H1 (cell line): ENCODE measurements around the gene RAB5B. TPM values are rescaled to one million over a fixed set of nuclear protein-coding genes. Genes with fewer than 3 reads are reported as not detected.

Source experiments
- CTCF ChIA-PET: fragments of 300-600 bp; sonication (Branson Sonifier 250); formaldehyde crosslinking; loops from one replicate; lab custom pipeline; 2021; ENCODE audit not compliant: partially characterized antibody; lab: Charles Lee
- POLR2A ChIA-PET: fragments of 300-600 bp; sonication (Branson Sonifier 250); formaldehyde crosslinking; loops from one replicate; lab custom pipeline; 2021; ENCODE audit warnings: inconsistent platforms; ENCODE audit not compliant: partially characterized antibody; lab: Charles Lee
- DNase-seq, 2 experiments: peaks; one replicate each; pipeline versions ENCODE4 v3.0.0 to v3.0.0-alpha.2; 2010 to 2022; ENCODE audit warnings: low spot score in 2 of 2, low read depth in 1 of 2, mixed read lengths in 1 of 2
- FAIRE-seq: peaks from 2 replicates; lab custom pipeline; 2011; peaks lifted over from hg19 to GRCh38; lab: Jason Lieb, UNC
- H2AFZ ChIP-seq: 2 replicates; pipeline ENCODE4 v1.8.1; 2012; ENCODE audit warnings: low read length, inconsistent platforms
- H2AK5ac ChIP-seq: 2 replicates; pipeline ENCODE4 v1.6.1; 2013; ENCODE audit warnings: low read depth, low read length
- H2BK120ac ChIP-seq: replicated peaks from 2 replicates; pipeline ENCODE3; 2013; ENCODE audit warnings: low read depth, low read length, inconsistent platforms
- H2BK12ac ChIP-seq: 2 replicates; pipeline ENCODE4 v1.6.1; 2013; ENCODE audit warnings: low read depth, low read length
- H2BK15ac ChIP-seq: 2 replicates; pipeline ENCODE4 v1.6.1; 2013; ENCODE audit warnings: low read length
- H2BK20ac ChIP-seq: 2 replicates; pipeline ENCODE4 v1.6.1; 2013; ENCODE audit warnings: low read length
- H2BK5ac ChIP-seq: 2 replicates; pipeline ENCODE4 v1.6.1; 2013; ENCODE audit warnings: low read depth, low read length
- H3K14ac ChIP-seq: 2 replicates; pipeline ENCODE4 v1.6.1; 2013; ENCODE audit warnings: inconsistent platforms; ENCODE audit not compliant: insufficient read length
- H3K18ac ChIP-seq: 2 replicates; pipeline ENCODE4 v1.6.1; 2013; ENCODE audit warnings: low read length; ENCODE audit errors: extremely low read depth
- H3K23ac ChIP-seq: 2 replicates; pipeline ENCODE4 v1.6.1; 2013; ENCODE audit warnings: inconsistent platforms; ENCODE audit not compliant: insufficient read length
- H3K23me2 ChIP-seq: 2 replicates; pipeline ENCODE4 v1.6.1; 2013; ENCODE audit warnings: low read depth, low read length
- H3K27ac ChIP-seq: 2 replicates; pipeline ENCODE4 v1.6.1; 2011; ENCODE audit warnings: low read depth, low read length, inconsistent platforms
- H3K27me3 ChIP-seq, 4 experiments: replicated peaks in 1 of 4; 1 replicate in 1 of 4; 2 replicates in 3 of 4; pipeline versions ENCODE4 v1.6.1 to v1.8.1; 2011 to 2013; ENCODE audit warnings: low read length in 3 of 4, mild to moderate bottlenecking in 3 of 4, inconsistent platforms in 2 of 4, mixed read lengths in 2 of 4, moderate library complexity in 1 of 4; ENCODE audit not compliant: control insufficient read depth in 3 of 4, insufficient read depth in 3 of 4; ENCODE audit errors: extremely low read depth in 1 of 4
- H3K36me3 ChIP-seq, 4 experiments: 2 replicates each; pipeline versions ENCODE4 v1.6.1 to v1.8.1; 2011 to 2013; ENCODE audit warnings: mild to moderate bottlenecking in 4 of 4, low read length in 3 of 4, moderate library complexity in 2 of 4, control low read depth in 1 of 4, inconsistent platforms in 1 of 4; ENCODE audit not compliant: insufficient read depth in 4 of 4, control insufficient read depth in 2 of 4
- H3K4ac ChIP-seq: replicated peaks from 2 replicates; pipeline ENCODE3; 2013; ENCODE audit warnings: low read length, low read depth, mixed read lengths, inconsistent platforms; ENCODE audit not compliant: insufficient read length
- H3K4me1 ChIP-seq, 4 experiments: replicated peaks in 1 of 4; 1 replicate in 1 of 4; 2 replicates in 3 of 4; pipeline versions ENCODE4 v1.6.1 to v1.8.1; 2011 to 2013; ENCODE audit warnings: low read length in 3 of 4, inconsistent platforms in 2 of 4, mixed read lengths in 1 of 4; ENCODE audit not compliant: insufficient read depth in 4 of 4, control insufficient read depth in 3 of 4
- H3K4me2 ChIP-seq, 2 experiments: 2 replicates each; pipeline versions ENCODE4 v1.6.1 to v1.8.1; 2011 to 2013; ENCODE audit warnings: low read depth in 2 of 2, low read length in 2 of 2, control low read depth in 1 of 2, inconsistent platforms in 1 of 2, mild to moderate bottlenecking in 1 of 2; ENCODE audit not compliant: insufficient read depth in 1 of 2
- H3K4me3 ChIP-seq, 4 experiments: fragments of 200-600, 300-600 bp in 1 of 4; sonication (generic), shearing (Covaris generic), sonication (Bioruptor Twin) in 1 of 4; 2 replicates each; pipeline versions ENCODE4 v1.5.1 to v1.8.1; 2011 to 2016; ENCODE audit warnings: low read length in 4 of 4, low read depth in 3 of 4, control low read depth in 2 of 4, inconsistent platforms in 2 of 4, mild to moderate bottlenecking in 2 of 4, mixed read lengths in 1 of 4, moderate library complexity in 1 of 4; ENCODE audit not compliant: insufficient read depth in 2 of 4; ENCODE audit errors: extremely low read depth in 1 of 4
- H3K56ac ChIP-seq: replicated peaks from 2 replicates; pipeline ENCODE3; 2013; ENCODE audit warnings: low read depth, mild to moderate bottlenecking, mixed read lengths, low read length, inconsistent platforms; ENCODE audit not compliant: insufficient read length
- H3K79me1 ChIP-seq: 2 replicates; pipeline ENCODE4 v1.6.1; 2013; ENCODE audit warnings: low read depth, low read length, control low read depth
- H3K79me2 ChIP-seq, 2 experiments: 2 replicates each; pipeline versions ENCODE4 v1.6.1 to v1.8.1; 2012 to 2013; ENCODE audit warnings: low read length in 2 of 2, mild to moderate bottlenecking in 2 of 2, inconsistent platforms in 1 of 2; ENCODE audit not compliant: insufficient read depth in 2 of 2, control insufficient read depth in 1 of 2
- H3K9ac ChIP-seq, 4 experiments: replicated peaks in 1 of 4; 1 replicate in 1 of 4; 2 replicates in 3 of 4; pipeline versions ENCODE4 v1.6.1 to v1.8.1; 2011 to 2013; ENCODE audit warnings: low read depth in 3 of 4, low read length in 3 of 4, control low read depth in 2 of 4, mild to moderate bottlenecking in 2 of 4, moderate library complexity in 2 of 4, inconsistent platforms in 1 of 4; ENCODE audit errors: extremely low read depth in 1 of 4
- H3K9me3 ChIP-seq, 2 experiments: 2 replicates each; pipeline versions ENCODE4 v1.6.1 to v1.8.1; 2012 to 2013; ENCODE audit warnings: mild to moderate bottlenecking in 2 of 2, moderate library complexity in 2 of 2, control low read depth in 1 of 2, inconsistent platforms in 1 of 2, low read depth in 1 of 2, low read length in 1 of 2, mixed read lengths in 1 of 2; ENCODE audit not compliant: insufficient read depth in 2 of 2
- H4K20me1 ChIP-seq, 2 experiments: replicated peaks in 1 of 2; 2 replicates each; pipeline versions ENCODE3 to v1.8.1; 2011 to 2013; ENCODE audit warnings: inconsistent platforms in 2 of 2, low read length in 2 of 2, mild to moderate bottlenecking in 1 of 2; ENCODE audit not compliant: insufficient read depth in 2 of 2, control insufficient read depth in 1 of 2
- H4K5ac ChIP-seq: 2 replicates; pipeline ENCODE4 v1.6.1; 2013; ENCODE audit warnings: low read length, low read depth, mixed read lengths, inconsistent platforms; ENCODE audit not compliant: insufficient read length
- H4K8ac ChIP-seq: 2 replicates; pipeline ENCODE4 v1.8.0; 2013; ENCODE audit warnings: mild to moderate bottlenecking, moderate library complexity, low read length, inconsistent platforms; ENCODE audit not compliant: insufficient read depth; ENCODE audit errors: extremely low read depth
- H4K91ac ChIP-seq: replicated peaks from 2 replicates; pipeline ENCODE3; 2013; ENCODE audit warnings: low read length, mixed read lengths, inconsistent platforms; ENCODE audit not compliant: insufficient read length
- EGR1 ChIP-seq: IDR thresholded peaks from 2 replicates; pipeline ENCODE4 v1.6.1; 2011; ENCODE audit warnings: low read depth, low read length, borderline replicate concordance
- KDM1A ChIP-seq: fragments of 200-600, 300-600 bp; sonication (generic); IDR thresholded peaks from 2 replicates; pipeline ENCODE4 v1.7.1; 2016; ENCODE audit warnings: mild to moderate bottlenecking, low read length, borderline replicate concordance
- NRF1 ChIP-seq: IDR thresholded peaks from 2 replicates; pipeline ENCODE4 v1.6.1; 2011; ENCODE audit warnings: mild to moderate bottlenecking, low read depth, low read length, improper control_type of control experiment
- POLR2AphosphoS5 ChIP-seq: IDR thresholded peaks from 2 replicates; pipeline ENCODE4 v1.6.1; 2011; ENCODE audit warnings: low read depth, low read length
- RNF2 ChIP-seq: fragments of 200-900, 300-1000 bp; sonication (generic); IDR thresholded peaks from 2 replicates; pipeline ENCODE4 v1.7.1; 2016; ENCODE audit warnings: borderline replicate concordance, low read depth, mild to moderate bottlenecking, antibody characterized with exemption, low read length; ENCODE audit not compliant: poor library complexity, severe bottlenecking; ENCODE audit errors: missing control alignments
- WGBS, 2 experiments: shearing (Covaris generic) in 1 of 2; methylation state at CpG; one replicate each; pipeline versions ENCODE4 v1.1.6 to v1.1.7; 2013 to 2015; ENCODE audit warnings: low lambda C conversion rate in 2 of 2, mixed read lengths in 2 of 2, inconsistent platforms in 1 of 2, low coverage in 1 of 2, missing lambda C conversion rate in 1 of 2; ENCODE audit not compliant: insufficient replicate concordance in 2 of 2, insufficient coverage in 1 of 2, insufficient read length in 1 of 2; ENCODE audit errors: extremely low coverage in 1 of 2, missing lambda C conversion rate in 1 of 2; 5-methylcytosine and 5-hydroxymethylcytosine counted together
- polyA plus RNA-seq, 7 experiments: library from polyadenylated mRNA; depleted of rRNA in 3 of 7; stranded (reverse) in 5 of 7; unstranded in 2 of 7; fragments of >200 nt in 5 of 7; fragments of 200-250 nt in 2 of 7; gene quantifications; 1 replicate in 5 of 7; 2 replicates in 1 of 7; 4 replicates in 1 of 7; pipeline versions ENCODE4 v1.2.1 to v1.2.3, GENCODE V29; 2011 to 2013; ENCODE audit warnings: missing spikeins in 2 of 7, mixed read lengths in 2 of 7
- total RNA-seq: library from RNA; stranded (reverse); fragmentation: NEBNext Ultra II Directional; extraction: Animal tissue kit (Norgen Biotek cat#: 25700); gene quantifications from 2 replicates; pipeline ENCODE4 v1.2.1, GENCODE V29; 2021

Gene RAB5B
- total and polyA plus RNA-seq, 2 of the 8 experiments (the other 6 are each of a cell fraction or from before 2014, with no cell fraction given), result 56.7 to 62.4 TPM

- H3K14ac ChIP-seq, result no peak overlapping the region
- H3K9ac ChIP-seq, result no peak overlapping the region
- H2BK20ac ChIP-seq, result no peak overlapping the region
- H3K56ac ChIP-seq, result no peak overlapping the region
- H3K23ac ChIP-seq, result no peak overlapping the region
- no peaks in the 10 kb centered on the region for H3K79me2 ChIP-seq
- no peak overlapping the region for H3K4ac ChIP-seq
- FAIRE-seq, result no peak
- no peak overlapping the region; a peak in 1 of 4 replicates for H3K4me2 ChIP-seq
- POLR2A ChIA-PET, result interaction anchor here (0.6 to 2.2 kb wide), 9 partner anchors 8 to 192 kb away, joined by 3 to 7 read pairs (median 3); partner anchors contain the start of gene ERBB3
- H4K5ac ChIP-seq, result no peak overlapping the region
- no peak overlapping the region for H3K4me3 ChIP-seq
- H3K9me3 ChIP-seq, result no peaks in the 10 kb centered on the region
- H2BK12ac ChIP-seq, result no peak overlapping the region
- no peaks in the 10 kb centered on the region for H3K36me3 ChIP-seq
- TF ChIP-seq KDM1A (no peak), EGR1 (no peak), POLR2AphosphoS5 (no peak), NRF1 (no peak), RNF2 (no peak)
- peaks cover 13% of the 10 kb centered on the region for H3K23me2 ChIP-seq
- no peak overlapping the region for H3K18ac ChIP-seq
- H4K8ac ChIP-seq, result no peak overlapping the region
- H2AFZ ChIP-seq, result no peak overlapping the region
- H2AK5ac ChIP-seq, result no peak overlapping the region
- H3K27me3 ChIP-seq, result peaks cover 0 to 21% (median 14%) of the 10 kb centered on the region in 4 experiments; a peak in 6 of 7 replicates
- H4K91ac ChIP-seq, result no peak overlapping the region
- no peak overlapping the region for H2BK120ac ChIP-seq
- no peaks in the 10 kb centered on the region for H4K20me1 ChIP-seq
- peaks cover 4 to 18% (median 11%) of the 10 kb centered on the region in 4 experiments; a peak in 6 of 7 replicates for H3K4me1 ChIP-seq
- no peak overlapping the region for H2BK5ac ChIP-seq
- no peak for DNase-seq
- H3K27ac ChIP-seq, result no peak overlapping the region
- no peaks in the 10 kb centered on the region for H3K79me1 ChIP-seq
- WGBS, 2 experiments, result 88% methylated on average over 1 of the region's 1 CpG; no CpG with 5 or more reads in 1 of the 2 experiments
- H2BK15ac ChIP-seq, result no peak overlapping the region
- CTCF ChIA-PET, result interaction anchor here (0.5 to 3.8 kb wide), 13 partner anchors 7 to 1801 kb away, joined by 3 to 15 read pairs (median 4); no protein-coding TSS in a partner anchor
Measured at GRCh38 chr12:55933799-55934742, 39.8 kb upstream of the RAB5B start.
